GM23248 (cell line): Measurements from ENCODE around the gene HOXB5. TPM values are rescaled to one million over a fixed set of nuclear protein-coding genes. Genes with fewer than 3 reads are reported as not detected.
A peak's percentile ranks its signal among the peaks of the same experiment; 100 is the strongest.

ENCODE experiments used
- DNase-seq: peaks from one replicate; pipeline ENCODE4 v3.0.0-alpha.2; 2015
- H2AFZ ChIP-seq: fragments of 200-600 bp; sonication (generic); 2 replicates; pipeline ENCODE4 v1.6.1; 2016; ENCODE audit warnings: antibody characterized with exemption
- H3F3A ChIP-seq: fragments of 200-600 bp; sonication (generic); 2 replicates; pipeline ENCODE4 v1.6.1; 2016; ENCODE audit warnings: mild to moderate bottlenecking, antibody characterized with exemption, mixed run types; ENCODE audit not compliant: insufficient read depth
- H3K27ac ChIP-seq: fragments of 200-600 bp; sonication (generic); 2 replicates; pipeline ENCODE4 v1.5.1; 2016; ENCODE audit warnings: mild to moderate bottlenecking
- H3K27me3 ChIP-seq: fragments of 200-600 bp; sonication (generic); replicated peaks from 2 replicates; pipeline ENCODE4 v1.6.1; 2016; ENCODE audit warnings: mild to moderate bottlenecking; ENCODE audit not compliant: insufficient read depth
- H3K36me3 ChIP-seq: fragments of 200-600 bp; sonication (generic); 2 replicates; pipeline ENCODE4 v1.6.1; 2016; ENCODE audit warnings: low read depth, mild to moderate bottlenecking
- H3K4me1 ChIP-seq: fragments of 200-600 bp; sonication (generic); 2 replicates; pipeline ENCODE4 v1.6.1; 2016; ENCODE audit warnings: mild to moderate bottlenecking; ENCODE audit not compliant: insufficient read depth
- H3K4me2 ChIP-seq: fragments of 200-600 bp; sonication (generic); one replicate; pipeline ENCODE4 v1.6.1; 2016; ENCODE audit warnings: mild to moderate bottlenecking; ENCODE audit not compliant: unreplicated experiment
- H3K4me3 ChIP-seq: fragments of 200-600 bp; sonication (generic); 2 replicates; pipeline ENCODE4 v1.5.1; 2016; ENCODE audit warnings: mild to moderate bottlenecking
- H3K79me2 ChIP-seq: fragments of 200-600 bp; sonication (generic); 2 replicates; pipeline ENCODE4 v1.6.1; 2016; ENCODE audit warnings: mild to moderate bottlenecking; ENCODE audit not compliant: insufficient read depth
- H3K9ac ChIP-seq: fragments of 200-600 bp; sonication (generic); 2 replicates; pipeline ENCODE4 v1.6.1; 2016; ENCODE audit warnings: mild to moderate bottlenecking
- H3K9me2 ChIP-seq: fragments of 200-600 bp; sonication (generic); 2 replicates; pipeline ENCODE4 v1.6.1; 2016; ENCODE audit warnings: mixed run types, mild to moderate bottlenecking, moderate library complexity; ENCODE audit not compliant: insufficient read depth
- H3K9me3 ChIP-seq: fragments of 200-600 bp; sonication (generic); one replicate; pipeline ENCODE4 v1.6.1; 2017; ENCODE audit warnings: low read depth
- H4K20me1 ChIP-seq: fragments of 200-600 bp; sonication (generic); 2 replicates; pipeline ENCODE4 v1.6.0; 2016; ENCODE audit not compliant: insufficient read depth
- EZH2 ChIP-seq: fragments of 200-600 bp; sonication (generic); IDR thresholded peaks from 2 replicates; pipeline ENCODE4 v1.6.1; 2018; ENCODE audit warnings: antibody characterized with exemption, mild to moderate bottlenecking; ENCODE audit not compliant: insufficient read depth, poor library complexity, severe bottlenecking
- EZH2phosphoT487 ChIP-seq: fragments of 200-600 bp; sonication (generic); IDR thresholded peaks from 2 replicates; pipeline ENCODE4 v1.6.1; 2018; ENCODE audit warnings: antibody characterized with exemption, moderate library complexity, mild to moderate bottlenecking, low read depth; ENCODE audit not compliant: insufficient read depth
- WGBS, 2 experiments: methylation state at CpG; one replicate each; pipeline ENCODE4 v1.1.6; 2015 to 2017; ENCODE audit warnings: low lambda C conversion rate in 2 of 2, low coverage in 1 of 2; ENCODE audit errors: missing lambda C conversion rate in 2 of 2; 5-methylcytosine and 5-hydroxymethylcytosine counted together
- in situ Hi-C: fragments of 300-500 bp; cut with MboI; formaldehyde crosslinking; loops from 2 replicates; pipeline ENCODE4 v1.15.0; 2020
- polyA plus RNA-seq: library from polyadenylated mRNA; unstranded; fragments of >200 nt; fragmentation: Nextera tagmentation; extraction: Ambion mirVana; gene quantifications from 2 replicates; pipeline ENCODE4 v1.2.1, GENCODE V29; 2016
- total RNA-seq: library from RNA; depleted of rRNA; stranded (reverse); fragments of >200 nt; shearing (Covaris generic); gene quantifications from 2 replicates; pipeline ENCODE4 v1.2.3, GENCODE V29; 2014

HOXB5 gene
- total and polyA plus RNA-seq, 2 experiments from 2014 or later = 0.22 to 2.0 TPM

- peak overlapping the region; percentile 92 for H3K4me3 ChIP-seq
- no peaks in the 10 kb centered on the region for H4K20me1 ChIP-seq
- H3K36me3 ChIP-seq = no peaks in the 10 kb centered on the region
- H2AFZ ChIP-seq = peak overlapping the region; percentile 89
- peak overlapping the region; percentile 87 for H3K9ac ChIP-seq
- peaks cover 54% of the 10 kb centered on the region for H3K79me2 ChIP-seq
- no peaks in the 10 kb centered on the region for H3K9me3 ChIP-seq
- H3K27me3 ChIP-seq = 0 out of 2 replicates have a peak, but pooled peaks cover 2% of the 10 kb centered on the region
- WGBS, 2 experiments = 0 to 2% methylated on average over 15 to 16 of the region's 16 CpGs
- no peaks in the 10 kb centered on the region for H3F3A ChIP-seq
- H3K4me2 ChIP-seq = peak overlapping the region; percentile 87
- no peak for DNase-seq
- peak overlapping the region; percentile 65 for H3K27ac ChIP-seq
- 0 out of 2 replicates have a peak, but pooled peaks cover 6% of the 10 kb centered on the region for H3K4me1 ChIP-seq
- TF ChIP-seq EZH2phosphoT487 (no peak), EZH2 (no peak)
- no peaks in the 10 kb centered on the region for H3K9me2 ChIP-seq
- in situ Hi-C loops = no loop called here
Observed at GRCh38 chr17:48597528-48597777, 3.9 kb upstream of the HOXB5 start.

GRCh38 chr17:48596735-48597527, 3.4 kb upstream of the HOXB5 start:
- 0 out of 2 replicates have a peak, but pooled peaks cover 2% of the 10 kb centered on the region for H3K27me3 ChIP-seq
- no peaks in the 10 kb centered on the region for H3K36me3 ChIP-seq
- no peaks in the 10 kb centered on the region for H3K9me3 ChIP-seq
- 0 out of 2 replicates have a peak, but pooled peaks cover 4% of the 10 kb centered on the region for H3K4me1 ChIP-seq
- peak overlapping the region; percentile 92 for H3K4me3 ChIP-seq
- H3K9ac ChIP-seq = peak overlapping the region; percentile 87
- no peaks in the 10 kb centered on the region for H4K20me1 ChIP-seq
- H3K79me2 ChIP-seq = peaks cover 48% of the 10 kb centered on the region
- no peak for TF ChIP-seq EZH2
- no peak for TF ChIP-seq EZH2phosphoT487
- peak; percentile 55 for DNase-seq
- 62 to 67% methylated on average over 23 to 26 of the region's 26 CpGs for WGBS, 2 experiments
- H3F3A ChIP-seq = no peaks in the 10 kb centered on the region
- H3K4me2 ChIP-seq = peak overlapping the region; percentile 87
- no peaks in the 10 kb centered on the region for H3K9me2 ChIP-seq
- in situ Hi-C loops = no loop called here
- H3K27ac ChIP-seq = peak overlapping the region; percentile 65
- H2AFZ ChIP-seq = peak overlapping the region; percentile 89

GRCh38 chr17:48596000-48596734, 2.6 kb upstream of the HOXB5 start:
- Histone ChIP-seq H2AFZ (no peak overlapping the region), H3K79me2 (peaks cover 41% of the 10 kb centered on the region), H3K4me2 (no peak overlapping the region), H3K27ac (no peak overlapping the region), H3K36me3 (no peaks in the 10 kb centered on the region), H3K9me2 (no peaks in the 10 kb centered on the region), H3K9me3 (no peaks in the 10 kb centered on the region), H3K4me1 (0 out of 2 replicates have a peak, but pooled peaks cover 3% of the 10 kb centered on the region), H4K20me1 (no peaks in the 10 kb centered on the region), H3K4me3 (no peak overlapping the region), H3K9ac (no peak overlapping the region), H3K27me3 (no peaks in the 10 kb centered on the region), H3F3A (no peaks in the 10 kb centered on the region)
- 91 to 92% methylated on average over 39 to 54 of the region's 54 CpGs for WGBS, 2 experiments
- in situ Hi-C loops = no loop called here
- TF ChIP-seq EZH2phosphoT487 (no peak), EZH2 (no peak)
- DNase-seq = no peak

GRCh38 chr17:48595278-48595999, 1.9 kb upstream of the HOXB5 start:
- H3K27ac ChIP-seq = no peak overlapping the region

More at GRCh38 chr17:48595278-48595999, 1.9 kb upstream of the HOXB5 start:
- H3K36me3 ChIP-seq = no peaks in the 10 kb centered on the region
- H2AFZ ChIP-seq = no peak overlapping the region
- peaks cover 33% of the 10 kb centered on the region for H3K79me2 ChIP-seq
- 0 out of 2 replicates have a peak, but pooled peaks cover 3% of the 10 kb centered on the region for H3K4me1 ChIP-seq
- no peaks in the 10 kb centered on the region for H4K20me1 ChIP-seq
- no peak for DNase-seq
- 91 to 95% methylated on average over 25 of the region's 25 CpGs for WGBS, 2 experiments
- H3K9me2 ChIP-seq = no peaks in the 10 kb centered on the region
- H3K4me3 ChIP-seq = no peak overlapping the region
- no peaks in the 10 kb centered on the region for H3F3A ChIP-seq
- no peak overlapping the region for H3K9ac ChIP-seq
- no peak for TF ChIP-seq EZH2
- no peak for TF ChIP-seq EZH2phosphoT487
- in situ Hi-C loops = no loop called here
- H3K9me3 ChIP-seq = no peaks in the 10 kb centered on the region
- H3K4me2 ChIP-seq = no peak overlapping the region
- no peaks in the 10 kb centered on the region for H3K27me3 ChIP-seq
